AG04450 (cell line): ENCODE results near the gene USP49. TPM values are rescaled to one million over a fixed set of nuclear protein-coding genes. Genes with fewer than 3 reads are reported as not detected.

Experiments used
- CTCF ChIA-PET: fragments of 300-600, 350-600 bp; formaldehyde crosslinking; extraction: SDS; loops from one replicate; lab custom pipeline; 2022; ENCODE audit warnings: antibody characterized with exemption, inconsistent platforms; lab: Charles Lee
- POLR2A ChIA-PET: fragments of 350-600 bp; formaldehyde crosslinking; extraction: SDS; loops from one replicate; lab custom pipeline; 2021; ENCODE audit warnings: antibody characterized with exemption, inconsistent platforms; lab: Yijun Ruan, JAX
- DNase-seq: peaks from one replicate; pipeline ENCODE4 v3.0.0-alpha.2; 2011; ENCODE audit warnings: low read depth, low spot score
- H3K27ac ChIP-seq: one replicate; pipeline ENCODE4 v1.5.1; 2012; ENCODE audit warnings: low read depth, low read length, control low read depth
- H3K27me3 ChIP-seq: one replicate; pipeline ENCODE4 v1.6.0; 2012; ENCODE audit warnings: low read length; ENCODE audit not compliant: control insufficient read depth, insufficient read depth
- H3K4me3 ChIP-seq: 2 replicates; pipeline ENCODE4 v1.5.1; 2011; ENCODE audit warnings: mild to moderate bottlenecking, low read depth, low read length, control low read depth
- H3K9me3 ChIP-seq: 2 replicates; pipeline ENCODE4 v1.5.1; 2012; ENCODE audit warnings: low read length; ENCODE audit not compliant: control insufficient read depth, insufficient read depth
- CTCF ChIP-seq: IDR thresholded peaks from 2 replicates; pipeline ENCODE4 v1.5.1; 2011; ENCODE audit warnings: low read depth, low read length, control low read depth, inconsistent platforms
- polyA plus RNA-seq: library from polyadenylated mRNA; depleted of rRNA; stranded (reverse); fragments of >200 nt; gene quantifications from 2 replicates; pipeline ENCODE4 v1.2.3, GENCODE V29; 2011; rRNA removed
- small RNA-seq: library from RNA; depleted of rRNA; stranded (forward); fragments of <200 nt; gene quantifications from one replicate; pipeline ENCODE3, GENCODE V24; 2012; ENCODE audit warnings: low read depth; ENCODE audit not compliant: insufficient read length

Gene USP49
- polyA plus RNA-seq, 1 experiment = 3.0 TPM

GRCh38 chr6:41743406-41744235, 151.6 kb downstream of the USP49 start:
- ChIA-PET CTCF (no interaction called here), POLR2A (no interaction called here)
- Histone ChIP-seq H3K4me3 (no peak overlapping the region), H3K9me3 (no peaks in the 10 kb centered on the region), H3K27ac (no peak overlapping the region), H3K27me3 (peaks cover 12% of the 10 kb centered on the region)
- no peak for DNase-seq
- TF ChIP-seq CTCF = no peak

- CTCF ChIA-PET = no interaction called here
- Histone ChIP-seq H3K27me3 (peaks cover 4% of the 10 kb centered on the region), H3K9me3 (no peaks in the 10 kb centered on the region), H3K4me3 (no peak overlapping the region), H3K27ac (no peak overlapping the region)
- POLR2A ChIA-PET = no interaction called here
- TF ChIP-seq CTCF = no peak
- DNase-seq = no peak
Measured at GRCh38 chr6:41741625-41742490, 153.3 kb downstream of the USP49 start.

GRCh38 chr6:41740366-41741162, 154.6 kb downstream of the USP49 start:
- Histone ChIP-seq H3K9me3 (no peaks in the 10 kb centered on the region), H3K27me3 (peaks cover 3% of the 10 kb centered on the region), H3K27ac (no peak overlapping the region), H3K4me3 (no peak overlapping the region)
- CTCF ChIA-PET = interaction anchor here (0.5 to 0.7 kb wide), 2 partner anchors 29 to 35 kb away, joined by 3 read pairs; no protein-coding TSS in a partner anchor
- no peak for DNase-seq
- no peak for TF ChIP-seq CTCF
- POLR2A ChIA-PET = no interaction called here

Small RNAs within 50 kb of the gene (small RNA-seq; reads per million reads assigned to genes)
- not detected for gene AL365205.2
- not detected for gene AL365205.3
- gene RF00019 = not detected
- gene RF00393 = not detected

Other genes starting within 250 kb of the USP49 start
- 3.9 and 4.3 TPM in 2 replicates for gene TFEB, start 159.8 kb downstream of the USP49 start, polyA plus RNA-seq
- gene PGC, start 148.0 kb downstream of the USP49 start, polyA plus RNA-seq = not detected in 2 replicates
- 2.2 and 2.6 TPM in 2 replicates for gene FRS3, start 115.5 kb downstream of the USP49 start, polyA plus RNA-seq
- 0.12 TPM in 1 of 2 replicates, not detected in the other for gene PRICKLE4, start 114.6 kb downstream of the USP49 start, polyA plus RNA-seq
- gene TOMM6, start 107.7 kb downstream of the USP49 start, polyA plus RNA-seq = 165 and 192 TPM in 2 replicates
- gene MED20, start 25.8 kb upstream of the USP49 start, polyA plus RNA-seq = 45.0 and 48.6 TPM in 2 replicates
- gene BYSL, start 26.1 kb upstream of the USP49 start, polyA plus RNA-seq = 18.1 and 25.1 TPM in 2 replicates
- 25.8 and 30.9 TPM in 2 replicates for gene CCND3, start 46.4 kb upstream of the USP49 start, polyA plus RNA-seq
- 14.6 and 15.0 TPM in 2 replicates for gene TAF8, start 155.1 kb upstream of the USP49 start, polyA plus RNA-seq
- 0.68 and 1.1 TPM in 2 replicates for gene C6orf132, start 247.2 kb upstream of the USP49 start, polyA plus RNA-seq